Measurements from ENCODE around the gene YWHAB. TPM values are rescaled to one million over a fixed set of nuclear protein-coding genes. Genes with fewer than 3 reads are reported as not detected.
A peak's percentile ranks its signal among the peaks of the same experiment; 100 is the strongest.
"Not testable (repeated sequence)": the region's sequence is repeated elsewhere in the genome, so short reads cannot be mapped to it uniquely, and the experiment has no call there.

YWHAB gene
- total and polyA plus RNA-seq, 5 donors: 53.4 to 121 (median 107) TPM

- 69% methylated on average over 8 of the region's 8 CpGs for WGBS
- no peaks in the 10 kb centered on the region for H3K9me3 ChIP-seq (ENCODE audit: control insufficient read depth, low read length)
Observed at GRCh38 chr20:44866703-44867335, 18.7 kb upstream of the YWHAB start.

GRCh38 chr20:44869471-44869870, 16.0 kb upstream of the YWHAB start:
- Histone ChIP-seq H3K27me3 (ENCODE audit: control insufficient read depth, insufficient read depth) (no peaks in the 10 kb centered on the region), H3K27ac (ENCODE audit: low read length) (no peak overlapping the region), H3K4me1 (ENCODE audit: control insufficient read depth, insufficient read depth, low read length) (no peaks in the 10 kb centered on the region), H3K4me3 (ENCODE audit: low read length) (no peak overlapping the region), H3K9me3 (ENCODE audit: control insufficient read depth, low read length) (no peaks in the 10 kb centered on the region)
- ATAC-seq: no peak
- WGBS: 64% methylated on average over 5 of the region's 5 CpGs
- no peak for DNase-seq
- intact Hi-C loops (cut with DNase I): loop anchor here (5.0 to 10.0 kb wide), 2 partner anchors 122 to 185 kb away; partner anchors contain the start of gene KCNK15 (in 2 of the 4)

More at GRCh38 chr20:44866703-44867335, 18.7 kb upstream of the YWHAB start:
- Histone ChIP-seq H3K4me1 (ENCODE audit: control insufficient read depth, insufficient read depth, low read length) (no peaks in the 10 kb centered on the region), H3K4me3 (ENCODE audit: low read length) (no peak overlapping the region), H3K27me3 (ENCODE audit: control insufficient read depth, insufficient read depth) (no peaks in the 10 kb centered on the region), H3K27ac (ENCODE audit: low read length) (no peak overlapping the region)
- ATAC-seq: no peak
- intact Hi-C loops (cut with DNase I): loop anchor here (2.0 to 10.0 kb wide), 4 partner anchors 118 to 182 kb away; partner anchors contain the start of gene KCNK15 (in 2 of the 4)
- no peak for DNase-seq

- intact Hi-C loops (cut with DNase I): not testable (repeated sequence)
- 87% methylated on average over 4 of the region's 4 CpGs for WGBS
Observed at GRCh38 chr20:44882360-44882759, 3.1 kb upstream of the YWHAB start.

GRCh38 chr20:44883214-44883902, 2.1 kb upstream of the YWHAB start:
- no peak overlapping the region for H3K27ac ChIP-seq (ENCODE audit: low read length)
- no peak overlapping the region for H3K4me3 ChIP-seq (ENCODE audit: low read length)
- H3K27me3 ChIP-seq (ENCODE audit: control insufficient read depth, insufficient read depth): no peaks in the 10 kb centered on the region
- H3K4me1 ChIP-seq (ENCODE audit: control insufficient read depth, insufficient read depth, low read length): peaks cover 8% of the 10 kb centered on the region
- WGBS: 85% methylated on average over 7 of the region's 7 CpGs
- intact Hi-C loops (cut with DNase I): no loop called here
- no peak for DNase-seq
- H3K9me3 ChIP-seq (ENCODE audit: control insufficient read depth, low read length): no peaks in the 10 kb centered on the region
- no peak for ATAC-seq

More at GRCh38 chr20:44882360-44882759, 3.1 kb upstream of the YWHAB start:
- ATAC-seq; H3K4me3 ChIP-seq (ENCODE audit: low read length); H3K27ac ChIP-seq (ENCODE audit: low read length); DNase-seq; H3K4me1 ChIP-seq (ENCODE audit: control insufficient read depth, insufficient read depth, low read length); H3K27me3 ChIP-seq (ENCODE audit: control insufficient read depth, insufficient read depth); H3K9me3 ChIP-seq (ENCODE audit: control insufficient read depth, low read length): not testable (repeated sequence)

GRCh38 chr20:44884907-44885391, 556 bp upstream of the YWHAB start:
- Histone ChIP-seq H3K9me3 (ENCODE audit: control insufficient read depth, low read length) (no peaks in the 10 kb centered on the region), H3K4me3 (ENCODE audit: low read length) (peak overlapping the region; percentile 67), H3K27me3 (ENCODE audit: control insufficient read depth, insufficient read depth) (no peaks in the 10 kb centered on the region), H3K4me1 (ENCODE audit: control insufficient read depth, insufficient read depth, low read length) (peaks cover 9% of the 10 kb centered on the region), H3K27ac (ENCODE audit: low read length) (peak overlapping the region; percentile 80)
- DNase-seq (no peak), ATAC-seq (peak in 1 of 2 donors; percentile 1)
- intact Hi-C loops (cut with DNase I): no loop called here
- WGBS: 2% methylated on average over 14 of the region's 14 CpGs

- Histone ChIP-seq H3K27me3 (ENCODE audit: control insufficient read depth, insufficient read depth) (no peaks in the 10 kb centered on the region), H3K4me1 (ENCODE audit: control insufficient read depth, insufficient read depth, low read length) (peaks cover 9% of the 10 kb centered on the region), H3K9me3 (ENCODE audit: control insufficient read depth, low read length) (no peaks in the 10 kb centered on the region), H3K27ac (ENCODE audit: low read length) (peak overlapping the region; percentile 97), H3K4me3 (ENCODE audit: low read length) (peak overlapping the region; percentile 91)
- 1% methylated on average over 8 of the region's 8 CpGs for WGBS
- no peak for ATAC-seq
- DNase-seq: no peak
- intact Hi-C loops (cut with DNase I): no loop called here
Observed at GRCh38 chr20:44886266-44886651, 754 bp downstream of the YWHAB start.

GRCh38 chr20:44886828-44887227, 1.3 kb downstream of the YWHAB start:
- Histone ChIP-seq H3K9me3 (ENCODE audit: control insufficient read depth, low read length) (no peaks in the 10 kb centered on the region), H3K4me1 (ENCODE audit: control insufficient read depth, insufficient read depth, low read length) (peaks cover 9% of the 10 kb centered on the region), H3K27ac (ENCODE audit: low read length) (no peak overlapping the region), H3K4me3 (ENCODE audit: low read length) (peak overlapping the region; percentile 91), H3K27me3 (ENCODE audit: control insufficient read depth, insufficient read depth) (no peaks in the 10 kb centered on the region)
- DNase-seq (no peak), ATAC-seq (no peak)
- under 1% methylated on average over 2 of the region's 2 CpGs for WGBS
- intact Hi-C loops (cut with DNase I): no loop called here

GRCh38 chr20:44887466-44887865, 2.0 kb downstream of the YWHAB start:
- ATAC-seq: no peak
- Histone ChIP-seq H3K9me3 (ENCODE audit: control insufficient read depth, low read length) (no peaks in the 10 kb centered on the region), H3K27ac (ENCODE audit: low read length) (no peak overlapping the region), H3K27me3 (ENCODE audit: control insufficient read depth, insufficient read depth) (no peaks in the 10 kb centered on the region), H3K4me3 (ENCODE audit: low read length) (peak overlapping the region; percentile 91), H3K4me1 (ENCODE audit: control insufficient read depth, insufficient read depth, low read length) (peaks cover 9% of the 10 kb centered on the region)
- 39% methylated on average over 4 of the region's 4 CpGs for WGBS
- intact Hi-C loops (cut with DNase I): no loop called here
- no peak for DNase-seq

GRCh38 chr20:44888226-44889103, 3.0 kb downstream of the YWHAB start:
- intact Hi-C loops (cut with DNase I): no loop called here
- ATAC-seq: no peak
- no peak for DNase-seq
- Histone ChIP-seq H3K27ac (ENCODE audit: low read length) (no peak overlapping the region), H3K27me3 (ENCODE audit: control insufficient read depth, insufficient read depth) (no peaks in the 10 kb centered on the region), H3K4me1 (ENCODE audit: control insufficient read depth, insufficient read depth, low read length) (peaks cover 8% of the 10 kb centered on the region), H3K4me3 (ENCODE audit: low read length) (no peak overlapping the region), H3K9me3 (ENCODE audit: control insufficient read depth, low read length) (no peaks in the 10 kb centered on the region)
- WGBS: 61% methylated on average over 6 of the region's 6 CpGs

GRCh38 chr20:44891826-44892225, 6.3 kb downstream of the YWHAB start:
- H3K27me3 ChIP-seq (ENCODE audit: control insufficient read depth, insufficient read depth): no peaks in the 10 kb centered on the region
- H3K4me1 ChIP-seq (ENCODE audit: control insufficient read depth, insufficient read depth, low read length): peaks cover 7% of the 10 kb centered on the region
- H3K9me3 ChIP-seq (ENCODE audit: control insufficient read depth, low read length): no peaks in the 10 kb centered on the region
- H3K4me3 ChIP-seq (ENCODE audit: low read length): no peak overlapping the region
- H3K27ac ChIP-seq (ENCODE audit: low read length): no peak overlapping the region
- ATAC-seq (no peak), DNase-seq (no peak)
- intact Hi-C loops (cut with DNase I): no loop called here
- 85% methylated on average over 1 of the region's 1 CpG for WGBS

All from right cardiac atrium (tissue), 5 donors.